Measurements from ENCODE around the gene RSRC1. TPM values are rescaled to one million over a fixed set of nuclear protein-coding genes. Genes with fewer than 3 reads are reported as not detected.

The RSRC1 gene
- total and polyA plus RNA-seq, 2 of the 8 experiments (the other 6 are each of a cell fraction or from before 2014, with no cell fraction given): 2.0 to 27.9 TPM

GRCh38 chr3:158248261-158248660 lies 138.4 kb downstream of the RSRC1 start:
- no peaks in the 10 kb centered on the region for H4K20me1 ChIP-seq (replicated peaks in 1 of 2; ENCODE audit: control insufficient read depth in 1 of 2, insufficient read depth in 2 of 2, low read length in 2 of 2)
- H3K56ac ChIP-seq (replicated peaks; ENCODE audit: insufficient read length, low read depth, low read length): no peak overlapping the region

More at GRCh38 chr3:158248261-158248660, 138.4 kb downstream of the RSRC1 start:
- Histone ChIP-seq H2BK12ac (ENCODE audit: low read depth, low read length) (no peak overlapping the region), H3K4me3 (ENCODE audit: extremely low read depth in 1 of 4, insufficient read depth in 2 of 4, low read depth in 3 of 4, low read length in 4 of 4) (no peak overlapping the region), H4K5ac (ENCODE audit: insufficient read length, low read depth, low read length) (no peak overlapping the region), H3K9me3 (ENCODE audit: insufficient read depth in 2 of 2, low read depth in 1 of 2, low read length in 1 of 2) (no peaks in the 10 kb centered on the region), H4K91ac (replicated peaks; ENCODE audit: insufficient read length, low read length) (no peak overlapping the region), H4K8ac (ENCODE audit: extremely low read depth, insufficient read depth, low read length) (no peak overlapping the region), H2BK5ac (ENCODE audit: low read depth, low read length) (no peak overlapping the region), H2BK20ac (ENCODE audit: low read length) (no peak overlapping the region), H2AK5ac (ENCODE audit: low read depth, low read length) (no peak overlapping the region), H2BK15ac (ENCODE audit: low read length) (no peak overlapping the region), H2BK120ac (replicated peaks; ENCODE audit: low read depth, low read length) (no peak overlapping the region), H3K36me3 (ENCODE audit: control insufficient read depth in 2 of 4, insufficient read depth in 4 of 4, low read length in 3 of 4) (no peaks in the 10 kb centered on the region), H3K27me3 (replicated peaks in 1 of 4; ENCODE audit: control insufficient read depth in 3 of 4, extremely low read depth in 1 of 4, insufficient read depth in 3 of 4, low read length in 3 of 4) (no peaks in the 10 kb centered on the region), H3K79me2 (ENCODE audit: control insufficient read depth in 1 of 2, insufficient read depth in 2 of 2, low read length in 2 of 2) (no peaks in the 10 kb centered on the region), H3K4me2 (ENCODE audit: insufficient read depth in 1 of 2, low read depth in 2 of 2, low read length in 2 of 2) (no peak overlapping the region), H2AFZ (ENCODE audit: low read length) (no peak overlapping the region), H3K23ac (ENCODE audit: insufficient read length) (no peak overlapping the region), H3K18ac (ENCODE audit: extremely low read depth, low read length) (no peak overlapping the region), H3K4me1 (replicated peaks in 1 of 4; ENCODE audit: control insufficient read depth in 3 of 4, insufficient read depth in 4 of 4, low read length in 3 of 4) (no peaks in the 10 kb centered on the region), H3K14ac (ENCODE audit: insufficient read length) (no peak overlapping the region), H3K23me2 (ENCODE audit: low read depth, low read length) (no peaks in the 10 kb centered on the region), H3K27ac (ENCODE audit: low read depth, low read length) (no peak overlapping the region), H3K4ac (replicated peaks; ENCODE audit: insufficient read length, low read depth, low read length) (no peak overlapping the region), H3K79me1 (ENCODE audit: low read depth, low read length) (no peaks in the 10 kb centered on the region; the same call in 1 of the 2 replicates), H3K9ac (replicated peaks in 1 of 4; ENCODE audit: extremely low read depth in 1 of 4, low read depth in 3 of 4, low read length in 3 of 4) (no peak overlapping the region)
- POLR2A ChIA-PET (ENCODE audit: partially characterized antibody): no interaction called here
- DNase-seq (ENCODE audit: low read depth in 1 of 2, low spot score in 2 of 2): no peak
- CTCF ChIA-PET (ENCODE audit: partially characterized antibody): no interaction called here
- FAIRE-seq: no peak
- TF ChIP-seq BRCA1 (IDR thresholded peaks at IDR 0.05; ENCODE audit: low read depth, low read length): no peak
- no peak for TF ChIP-seq ASH2L (IDR thresholded peaks at IDR 0.05; ENCODE audit: low read length)
- no peak for TF ChIP-seq CBX5 (IDR thresholded peaks at IDR 0.05; ENCODE audit: low read depth, low read length)
- TF ChIP-seq PHF8 (conservative IDR thresholded peaks at IDR 0.05; ENCODE audit: low read depth, low read length): no peak
- TF ChIP-seq JUN (IDR thresholded peaks at IDR 0.05; ENCODE audit: low read depth, low read length): no peak
- no peak for TF ChIP-seq POU5F1 (IDR thresholded peaks at IDR 0.05; ENCODE audit: low read depth, low read length)
- TF ChIP-seq CBX8 (IDR thresholded peaks at IDR 0.05; ENCODE audit: borderline replicate concordance, low read depth, low read length): no peak
- TF ChIP-seq SIX5 (IDR thresholded peaks at IDR 0.05; ENCODE audit: low read depth, low read length): no peak
- no peak for TF ChIP-seq SP2 (IDR thresholded peaks at IDR 0.05; ENCODE audit: low read length)
- TF ChIP-seq GTF2F1 (IDR thresholded peaks at IDR 0.05; ENCODE audit: borderline replicate concordance, low read depth, low read length): no peak
- no peak for TF ChIP-seq RNF2 (IDR thresholded peaks at IDR 0.05; ENCODE audit: borderline replicate concordance, low read depth, low read length, missing control alignments, poor library complexity, severe bottlenecking)
- TF ChIP-seq CTBP2 (IDR thresholded peaks at IDR 0.05; ENCODE audit: borderline replicate concordance, insufficient read depth, insufficient read length, low read length): no peak
- TF ChIP-seq KDM4A (IDR thresholded peaks at IDR 0.05; ENCODE audit: low read depth, low read length, severe bottlenecking): no peak

Data from H1 (cell line).